ENCODE data around the gene JAGN1.
"Not testable (repeated sequence)": the region's sequence is repeated elsewhere in the genome, so short reads cannot be mapped to it uniquely, and the experiment has no call there.

The JAGN1 gene

GRCh38 chr3:9890249-9891071 lies at the start of gene JAGN1:
Gene JAGN1 (plus strand): TSS chr3:9890610. CDS start chr3:9890723, 113 bp downstream.
- peak; percentile 91 for DNase-seq

- no peak for DNase-seq
Observed at GRCh38 chr3:9841015-9841414, 49.4 kb upstream of the JAGN1 start.

GRCh38 chr3:9843715-9844438 lies 46.5 kb upstream of the JAGN1 start, which contains the start of gene RPUSD3:
Gene RPUSD3 (minus strand): TSS chr3:9844008. CDS start chr3:9843990, 18 bp downstream.
- peak; percentile 94 for DNase-seq

- no peak for DNase-seq
Observed at GRCh38 chr3:9846231-9846630, 44.2 kb upstream of the JAGN1 start.

GRCh38 chr3:9846931-9847488 lies 43.4 kb upstream of the JAGN1 start:
- DNase-seq: no peak

- DNase-seq: not testable (repeated sequence)
Observed at GRCh38 chr3:9847870-9848269, 42.5 kb upstream of the JAGN1 start.

GRCh38 chr3:9848860-9849259 lies 41.5 kb upstream of the JAGN1 start:
- peak; percentile 65 for DNase-seq

- DNase-seq: not testable (repeated sequence)
Observed at GRCh38 chr3:9851383-9851782, 39.0 kb upstream of the JAGN1 start.

- DNase-seq: not testable (repeated sequence)
Observed at GRCh38 chr3:9851926-9852325, 38.5 kb upstream of the JAGN1 start.

GRCh38 chr3:9852528-9852927 lies 37.9 kb upstream of the JAGN1 start:
- DNase-seq: no peak

GRCh38 chr3:9854291-9854940 lies 36.0 kb upstream of the JAGN1 start:
- not testable (repeated sequence) for DNase-seq

GRCh38 chr3:9855594-9855993 lies 34.8 kb upstream of the JAGN1 start:
- no peak for DNase-seq

- DNase-seq: no peak
Observed at GRCh38 chr3:9859530-9860025, 30.8 kb upstream of the JAGN1 start.

- DNase-seq: no peak
Observed at GRCh38 chr3:9861201-9861600, 29.2 kb upstream of the JAGN1 start.

GRCh38 chr3:9861626-9862130 lies 28.7 kb upstream of the JAGN1 start:
- no peak for DNase-seq

- peak; percentile 13 for DNase-seq
Observed at GRCh38 chr3:9862391-9863057, 27.9 kb upstream of the JAGN1 start.

- no peak for DNase-seq
Observed at GRCh38 chr3:9863058-9863772, 27.2 kb upstream of the JAGN1 start.

- DNase-seq: no peak
Observed at GRCh38 chr3:9864200-9864927, 26.0 kb upstream of the JAGN1 start.

GRCh38 chr3:9865125-9865637 lies 25.2 kb upstream of the JAGN1 start:
- DNase-seq: not testable (repeated sequence)

GRCh38 chr3:9866639-9867038 lies 23.8 kb upstream of the JAGN1 start:
- no peak for DNase-seq
